Esophagus squamous epithelium (tissue), 4 donors: Measurements from ENCODE around the gene ATF7IP2.

Experiments used
- POLR2A ChIP-seq, 4 donors: fragments of 450-650 bp; IDR thresholded peaks; one replicate each; pipeline ENCODE4 v1.6.1; 2017; ENCODE audit warnings: antibody characterized with exemption in 4 of 4, mild to moderate bottlenecking in 4 of 4, moderate library complexity in 3 of 4
- TF ChIP-seq, protein P1 (sequence below), 6 experiments: fragments of 450-650 bp in 4 of 6; fragments of 200-600 bp in 2 of 6; sonication (generic) in 2 of 6; IDR thresholded peaks; one replicate each; pipeline ENCODE4 v1.5.1; 2016 to 2019; ENCODE audit warnings: antibody characterized with exemption in 6 of 6, mild to moderate bottlenecking in 4 of 6, moderate library complexity in 4 of 6

GRCh38 chr16:10405386-10405939, 19.6 kb downstream of the ATF7IP2 start:
- TF ChIP-seq, protein P1, sequence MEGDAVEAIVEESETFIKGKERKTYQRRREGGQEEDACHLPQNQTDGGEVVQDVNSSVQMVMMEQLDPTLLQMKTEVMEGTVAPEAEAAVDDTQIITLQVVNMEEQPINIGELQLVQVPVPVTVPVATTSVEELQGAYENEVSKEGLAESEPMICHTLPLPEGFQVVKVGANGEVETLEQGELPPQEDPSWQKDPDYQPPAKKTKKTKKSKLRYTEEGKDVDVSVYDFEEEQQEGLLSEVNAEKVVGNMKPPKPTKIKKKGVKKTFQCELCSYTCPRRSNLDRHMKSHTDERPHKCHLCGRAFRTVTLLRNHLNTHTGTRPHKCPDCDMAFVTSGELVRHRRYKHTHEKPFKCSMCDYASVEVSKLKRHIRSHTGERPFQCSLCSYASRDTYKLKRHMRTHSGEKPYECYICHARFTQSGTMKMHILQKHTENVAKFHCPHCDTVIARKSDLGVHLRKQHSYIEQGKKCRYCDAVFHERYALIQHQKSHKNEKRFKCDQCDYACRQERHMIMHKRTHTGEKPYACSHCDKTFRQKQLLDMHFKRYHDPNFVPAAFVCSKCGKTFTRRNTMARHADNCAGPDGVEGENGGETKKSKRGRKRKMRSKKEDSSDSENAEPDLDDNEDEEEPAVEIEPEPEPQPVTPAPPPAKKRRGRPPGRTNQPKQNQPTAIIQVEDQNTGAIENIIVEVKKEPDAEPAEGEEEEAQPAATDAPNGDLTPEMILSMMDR (IDR thresholded peaks at IDR 0.05), result no peak
- no peak for TF ChIP-seq POLR2A (IDR thresholded peaks at IDR 0.05)
